GM23338 (cell line): Measurements from ENCODE around the gene ZFHX2.

Experiments used
- EZH2phosphoT487 ChIP-seq: fragments of 200-600 bp; sonication (generic); IDR thresholded peaks from one replicate; pipeline ENCODE4 v1.8.1; 2018; ENCODE audit warnings: antibody characterized with exemption; ENCODE audit not compliant: unreplicated experiment
- JUNB ChIP-seq: IDR thresholded peaks from one replicate; pipeline ENCODE4 v1.6.1; 2016; ENCODE audit warnings: antibody characterized with exemption; ENCODE audit not compliant: unreplicated experiment
- POLR2AphosphoS5 ChIP-seq: IDR thresholded peaks from 2 replicates; pipeline ENCODE4 v1.6.1; 2016; ENCODE audit warnings: antibody characterized with exemption, low read depth
- REST ChIP-seq: IDR thresholded peaks from one replicate; pipeline ENCODE4 v1.6.1; 2018; ENCODE audit warnings: antibody characterized with exemption; ENCODE audit not compliant: unreplicated experiment
- TF ChIP-seq, protein P1 (sequence below), 2 experiments: fragments of 200-600 bp in 1 of 2; sonication (generic) in 1 of 2; conservative IDR thresholded peaks; 2 replicates each; pipeline versions ENCODE4 v1.5.1 to v1.6.1; 2016 to 2017; ENCODE audit warnings: antibody characterized with exemption in 2 of 2, low read depth in 2 of 2, mild to moderate bottlenecking in 2 of 2, moderate library complexity in 1 of 2

DNA sequence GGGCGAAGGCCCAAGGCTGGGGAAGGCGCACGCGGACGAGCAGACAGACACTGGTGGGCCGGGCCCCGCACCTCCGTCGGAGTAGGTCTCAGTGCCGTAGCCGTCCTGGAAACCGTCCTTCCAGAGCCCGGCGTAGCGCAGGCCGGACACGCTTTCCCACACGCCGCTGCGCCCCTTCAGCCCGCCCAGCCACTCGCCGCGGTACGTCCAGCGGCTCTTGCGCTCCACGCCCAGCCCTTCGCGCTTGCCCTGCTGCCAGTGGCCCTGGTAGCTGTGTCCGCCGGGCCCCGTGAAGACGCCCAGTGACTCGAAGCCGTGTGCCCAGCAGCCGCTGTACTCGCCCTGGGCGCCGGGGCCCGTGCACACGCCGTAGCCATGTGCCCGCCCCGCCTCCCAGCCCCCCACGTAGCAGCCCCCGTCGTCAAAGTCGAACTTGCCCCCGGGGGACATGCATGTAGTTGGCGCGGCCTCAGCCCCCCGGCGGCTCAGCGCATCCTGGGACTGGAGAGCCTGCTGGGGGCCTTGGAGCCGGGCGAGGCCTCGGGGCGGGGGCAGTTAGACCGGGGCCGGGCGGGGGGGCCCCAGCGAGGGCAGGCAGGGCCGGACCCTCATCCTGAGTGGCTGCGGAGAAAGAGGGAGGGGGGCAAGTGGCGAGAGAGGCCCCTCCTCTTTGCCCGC, 25.6 kb upstream of the ZFHX2 start:
- TF ChIP-seq, protein P1, sequence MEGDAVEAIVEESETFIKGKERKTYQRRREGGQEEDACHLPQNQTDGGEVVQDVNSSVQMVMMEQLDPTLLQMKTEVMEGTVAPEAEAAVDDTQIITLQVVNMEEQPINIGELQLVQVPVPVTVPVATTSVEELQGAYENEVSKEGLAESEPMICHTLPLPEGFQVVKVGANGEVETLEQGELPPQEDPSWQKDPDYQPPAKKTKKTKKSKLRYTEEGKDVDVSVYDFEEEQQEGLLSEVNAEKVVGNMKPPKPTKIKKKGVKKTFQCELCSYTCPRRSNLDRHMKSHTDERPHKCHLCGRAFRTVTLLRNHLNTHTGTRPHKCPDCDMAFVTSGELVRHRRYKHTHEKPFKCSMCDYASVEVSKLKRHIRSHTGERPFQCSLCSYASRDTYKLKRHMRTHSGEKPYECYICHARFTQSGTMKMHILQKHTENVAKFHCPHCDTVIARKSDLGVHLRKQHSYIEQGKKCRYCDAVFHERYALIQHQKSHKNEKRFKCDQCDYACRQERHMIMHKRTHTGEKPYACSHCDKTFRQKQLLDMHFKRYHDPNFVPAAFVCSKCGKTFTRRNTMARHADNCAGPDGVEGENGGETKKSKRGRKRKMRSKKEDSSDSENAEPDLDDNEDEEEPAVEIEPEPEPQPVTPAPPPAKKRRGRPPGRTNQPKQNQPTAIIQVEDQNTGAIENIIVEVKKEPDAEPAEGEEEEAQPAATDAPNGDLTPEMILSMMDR (conservative IDR thresholded peaks at IDR 0.05; ENCODE audit: low read depth in 2 of 2), result no peak
- TF ChIP-seq REST (no peak), EZH2phosphoT487 (no peak), POLR2AphosphoS5 (no peak; the same call in 1 of the 2 replicates), JUNB (no peak)
